Spleen (tissue), 11 donors: Measurements from ENCODE around the gene DIABLO. TPM values are rescaled to one million over a fixed set of nuclear protein-coding genes. Genes with fewer than 3 reads are reported as not detected.
A peak's percentile ranks its signal among the peaks of the same experiment; 100 is the strongest.

ENCODE experiments used
- DNase-seq: peaks from one replicate; pipeline ENCODE4 v3.0.0-alpha.2; 2020
- H3K27ac ChIP-seq, 8 donors: fragments of 200-600 bp; sonication (generic) in 7 of 8; 1 replicate in 4 of 8; 2 replicates in 4 of 8; pipeline versions ENCODE4 v1.5.0 to v1.8.0; 2016 to 2021; ENCODE audit warnings: inconsistent platforms in 4 of 8, mild to moderate bottlenecking in 4 of 8, moderate library complexity in 1 of 8
- H3K27me3 ChIP-seq, 7 donors: fragments of 200-600 bp; sonication (generic) in 6 of 7; replicated peaks in 1 of 7; 1 replicate in 4 of 7; 2 replicates in 3 of 7; pipeline versions ENCODE4 v1.5.0 to v1.8.0; 2016 to 2021; ENCODE audit warnings: inconsistent platforms in 3 of 7, mild to moderate bottlenecking in 1 of 7
- H3K36me3 ChIP-seq, 6 donors: fragments of 200-600 bp; sonication (generic) in 5 of 6; 1 replicate in 4 of 6; 2 replicates in 2 of 6; pipeline versions ENCODE4 v1.5.0 to v1.8.0; 2016 to 2021; ENCODE audit warnings: inconsistent platforms in 2 of 6
- H3K4me1 ChIP-seq, 6 donors: fragments of 200-600 bp; sonication (generic) in 5 of 6; 1 replicate in 3 of 6; 2 replicates in 3 of 6; pipeline versions ENCODE4 v1.5.0 to v1.8.0; 2016 to 2021; ENCODE audit warnings: inconsistent platforms in 3 of 6
- H3K4me3 ChIP-seq, 8 donors: fragments of 200-600 bp; sonication (generic) in 7 of 8; 1 replicate in 4 of 8; 2 replicates in 4 of 8; pipeline versions ENCODE4 v1.5.0 to v1.8.0; 2016 to 2021; ENCODE audit warnings: inconsistent platforms in 4 of 8, mild to moderate bottlenecking in 4 of 8, moderate library complexity in 2 of 8
- H3K9me3 ChIP-seq, 8 donors: fragments of 200-600 bp; sonication (generic) in 7 of 8; 1 replicate in 4 of 8; 2 replicates in 4 of 8; pipeline versions ENCODE4 v1.5.0 to v1.8.0; 2016 to 2021; ENCODE audit warnings: inconsistent platforms in 4 of 8
- POLR2A ChIP-seq, 3 donors: fragments of 450-650 bp; IDR thresholded peaks; one replicate each; pipeline ENCODE4 v1.5.1; 2017; ENCODE audit warnings: antibody characterized with exemption in 3 of 3, mild to moderate bottlenecking in 1 of 3
- POLR2AphosphoS5 ChIP-seq, 3 donors: sonication (generic); formaldehyde crosslinking; IDR thresholded peaks; one replicate each; pipeline ENCODE4 v1.5.1; 2017; ENCODE audit warnings: antibody characterized with exemption in 3 of 3
- WGBS, 5 donors: extraction: QIAGEN DNeasy Blood & Tissue Kit in 3 of 5; methylation state at CpG; one replicate each; pipeline versions ENCODE4 v1.1.5 to v1.1.7; 2013 to 2018; 5-methylcytosine and 5-hydroxymethylcytosine counted together
- intact Hi-C: fragments of 100-400 bp; cut with DNase I; formaldehyde crosslinking; loops from one replicate; pipeline ENCODE4 v1.15.0; 2023; ENCODE audit warnings: low total_unique reads
- polyA plus RNA-seq, 3 donors: library from polyadenylated mRNA; stranded (reverse); fragments of 200-250 nt; gene quantifications; one replicate each; pipeline ENCODE4 v1.2.1, GENCODE V29; 2013
- total RNA-seq, 7 donors: library from RNA; depleted of rRNA in 3 of 7; stranded (reverse); fragments of >200 nt in 3 of 7; fragmentation: NEBNext Ultra II Directional in 4 of 7; extraction: Animal tissue kit (Norgen Biotek cat#: 25700) in 4 of 7; gene quantifications; one replicate each; pipeline versions ENCODE4 v1.1.0 to v1.2.1, GENCODE V29; 2016 to 2021
- TF ChIP-seq, protein P1 (sequence below), 11 experiments: fragments of 200-600 bp in 7 of 11; fragments of 450-650 bp in 4 of 11; sonication (generic) in 4 of 11; IDR thresholded peaks in 8 of 11; conservative IDR thresholded peaks in 3 of 11; 1 replicate in 7 of 11; 2 replicates in 4 of 11; pipeline versions ENCODE4 v1.4.0 to v1.8.0; 2016 to 2021; ENCODE audit warnings: antibody characterized with exemption in 11 of 11, inconsistent platforms in 4 of 11, mild to moderate bottlenecking in 1 of 11
- donor health status: healthy with polysubstance abuse.
- donor health status: DM: no; HTN: no; CAD: no; lungs with moderate emphysema.
- donor health status: DM: no; HTN: no; CAD: no.
- donor health status: Bipolar disorder and iron deficiency.
- donor health status: healthy.
- donor health status: DM: no; HTN: no; CAD: no.
- donor health status: DM: yes; HTN: yes; CAD: no.

The DIABLO gene
- total and polyA plus RNA-seq, 10 donors = 30.5 to 55.7 (median 39.4) TPM

DNA sequence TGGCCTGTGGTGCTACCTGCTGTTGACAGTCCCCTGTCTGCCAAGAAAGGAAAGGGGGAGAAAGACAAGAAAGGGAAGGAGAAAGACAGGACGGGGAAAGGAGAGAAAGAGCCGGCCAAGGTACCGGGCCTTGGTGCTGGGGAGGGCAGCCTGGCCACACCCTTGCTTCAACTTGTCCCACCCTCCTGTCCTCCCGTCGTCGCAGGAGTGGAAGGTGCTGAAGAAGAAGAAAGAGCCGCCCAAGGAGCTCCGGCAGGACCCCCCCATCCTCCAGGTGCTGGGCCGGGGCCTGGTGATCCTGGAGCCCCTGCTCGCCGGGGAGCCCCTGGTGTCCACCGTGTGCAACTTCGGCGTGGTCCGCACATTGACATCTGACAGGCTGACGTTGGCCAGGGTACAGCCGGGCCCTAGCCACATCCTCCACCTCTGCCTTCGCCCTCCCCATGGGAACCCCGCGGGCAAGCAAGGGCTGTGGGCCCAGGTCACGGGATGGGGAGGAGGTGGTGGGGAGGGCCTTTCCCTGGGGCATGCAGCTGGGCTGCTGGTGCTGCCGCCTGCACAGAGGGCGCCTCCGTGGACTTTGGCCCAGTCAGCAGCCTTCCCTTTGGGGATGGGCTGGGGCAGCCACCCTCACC, 25.2 kb downstream of the DIABLO start:
- H3K36me3 ChIP-seq = no peaks in the 10 kb centered on the region
- TF ChIP-seq POLR2A (IDR thresholded peaks at IDR 0.05) (no peak), POLR2AphosphoS5 (IDR thresholded peaks at IDR 0.05) (no peak)
- TF ChIP-seq, protein P1, sequence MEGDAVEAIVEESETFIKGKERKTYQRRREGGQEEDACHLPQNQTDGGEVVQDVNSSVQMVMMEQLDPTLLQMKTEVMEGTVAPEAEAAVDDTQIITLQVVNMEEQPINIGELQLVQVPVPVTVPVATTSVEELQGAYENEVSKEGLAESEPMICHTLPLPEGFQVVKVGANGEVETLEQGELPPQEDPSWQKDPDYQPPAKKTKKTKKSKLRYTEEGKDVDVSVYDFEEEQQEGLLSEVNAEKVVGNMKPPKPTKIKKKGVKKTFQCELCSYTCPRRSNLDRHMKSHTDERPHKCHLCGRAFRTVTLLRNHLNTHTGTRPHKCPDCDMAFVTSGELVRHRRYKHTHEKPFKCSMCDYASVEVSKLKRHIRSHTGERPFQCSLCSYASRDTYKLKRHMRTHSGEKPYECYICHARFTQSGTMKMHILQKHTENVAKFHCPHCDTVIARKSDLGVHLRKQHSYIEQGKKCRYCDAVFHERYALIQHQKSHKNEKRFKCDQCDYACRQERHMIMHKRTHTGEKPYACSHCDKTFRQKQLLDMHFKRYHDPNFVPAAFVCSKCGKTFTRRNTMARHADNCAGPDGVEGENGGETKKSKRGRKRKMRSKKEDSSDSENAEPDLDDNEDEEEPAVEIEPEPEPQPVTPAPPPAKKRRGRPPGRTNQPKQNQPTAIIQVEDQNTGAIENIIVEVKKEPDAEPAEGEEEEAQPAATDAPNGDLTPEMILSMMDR (IDR thresholded peaks at IDR 0.05 in 8 of 11, conservative IDR thresholded peaks at IDR 0.05 in 3 of 11) = no peak
- DNase-seq = peak; percentile 51
- H3K9me3 ChIP-seq = peaks cover 0 to under 1% (median 0%) of the 10 kb centered on the region in 8 donors
- peaks cover 7 to 33% (median 25%) of the 10 kb centered on the region in 6 donors for H3K4me1 ChIP-seq
- H3K4me3 ChIP-seq = no peak overlapping the region
- WGBS, 5 donors = 75 to 87% (median 77%) methylated on average over 11 to 24 of the region's 24 CpGs
- intact Hi-C loops = no loop called here
- H3K27me3 ChIP-seq = peaks cover 0 to 88% (median 41%) of the 10 kb centered on the region in 7 donors
- no peak overlapping the region for H3K27ac ChIP-seq

- peaks cover 7 to 24% (median 22%) of the 10 kb centered on the region in 6 donors for H3K4me1 ChIP-seq
- TF ChIP-seq POLR2A (IDR thresholded peaks at IDR 0.05) = no peak
- no peak for TF ChIP-seq POLR2AphosphoS5 (IDR thresholded peaks at IDR 0.05)
- TF ChIP-seq, protein P1 (IDR thresholded peaks at IDR 0.05 in 8 of 11, conservative IDR thresholded peaks at IDR 0.05 in 3 of 11) = no peak
- H3K27ac ChIP-seq = no peak overlapping the region
- WGBS, 5 donors = 88 to 93% (median 90%) methylated on average over 29 of the region's 29 CpGs
- no peaks in the 10 kb centered on the region for H3K36me3 ChIP-seq
- H3K27me3 ChIP-seq = peaks cover 0 to 79% (median 40%) of the 10 kb centered on the region in 7 donors
- intact Hi-C loops = loop anchor here (5.0 kb wide), 1 partner anchor 147 kb away; no protein-coding TSS in a partner anchor
- peaks cover 0 to 10% (median 6%) of the 10 kb centered on the region in 8 donors for H3K9me3 ChIP-seq
- DNase-seq = peak; percentile 45
- H3K4me3 ChIP-seq = no peak overlapping the region
Observed at GRCh38 chr12:122199484-122200355, 26.1 kb downstream of the DIABLO start.

DNA sequence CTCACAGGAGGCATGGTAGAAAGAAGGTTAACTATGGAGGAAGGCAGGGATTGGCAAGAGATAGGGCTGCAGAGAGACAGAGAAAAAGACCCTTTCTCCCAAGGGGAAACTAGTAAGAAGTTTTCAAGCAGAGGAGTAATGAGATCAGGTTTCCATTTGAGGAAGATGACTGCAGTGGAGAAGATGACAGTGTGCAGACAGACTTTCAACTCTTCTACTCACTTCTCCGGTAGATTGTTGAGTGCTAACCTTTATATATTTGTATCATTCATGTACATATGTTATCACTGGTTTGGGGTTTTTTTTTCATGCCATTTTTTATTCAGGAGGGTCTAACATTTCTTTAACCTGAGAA, 28.3 kb downstream of the DIABLO start:
- intact Hi-C loops = loop anchor here (5.0 kb wide), 1 partner anchor 145 kb away; no protein-coding TSS in a partner anchor
- WGBS, 5 donors = 50 to 64% (median 58%) methylated on average over 1 of the region's 1 CpG
- H3K27me3 ChIP-seq = peaks cover 0 to 58% (median 20%) of the 10 kb centered on the region in 7 donors

More for the DNA sequence above, 28.3 kb downstream of the DIABLO start:
- DNase-seq = no peak
- TF ChIP-seq POLR2AphosphoS5 (IDR thresholded peaks at IDR 0.05) (no peak), POLR2A (IDR thresholded peaks at IDR 0.05) (no peak)
- TF ChIP-seq, protein P1 (IDR thresholded peaks at IDR 0.05 in 8 of 11, conservative IDR thresholded peaks at IDR 0.05 in 3 of 11) = no peak
- H3K9me3 ChIP-seq = peaks cover 0 to 13% (median 6%) of the 10 kb centered on the region in 8 donors
- peaks cover 0 to 2% (median 1%) of the 10 kb centered on the region in 6 donors for H3K4me1 ChIP-seq
- no peak overlapping the region for H3K27ac ChIP-seq
- H3K36me3 ChIP-seq = no peaks in the 10 kb centered on the region
- no peak overlapping the region for H3K4me3 ChIP-seq
